ENCODE data around the gene KIF26B.

Gene KIF26B

GRCh38 chr1:245754463-245754961, 599.7 kb downstream of the KIF26B start:
- no peak overlapping the region for H3K9ac ChIP-seq (ENCODE audit: insufficient read length, low read depth)
- no peaks in the 10 kb centered on the region for H3K27me3 ChIP-seq (ENCODE audit: insufficient read depth, insufficient read length)
- peak; percentile 32 for DNase-seq (ENCODE audit: low read depth, low spot score)
- H3K9me3 ChIP-seq (ENCODE audit: insufficient read depth, low read length): peaks cover 10% of the 10 kb centered on the region
- H3K4me3 ChIP-seq (ENCODE audit: insufficient read length, low read depth): no peak overlapping the region
- no peaks in the 10 kb centered on the region for H3K36me3 ChIP-seq (ENCODE audit: insufficient read depth, insufficient read length, low read length)
- TF ChIP-seq YY1 (IDR thresholded peaks at IDR 0.05; ENCODE audit: insufficient read depth, insufficient read length): no peak
- peaks cover 8% of the 10 kb centered on the region for H3K4me1 ChIP-seq (ENCODE audit: insufficient read depth, insufficient read length)

All from NT2/D1 (cell line).